HG03565 (cell line): ENCODE measurements around the gene ZNHIT1.

Experiments used
- ATAC-seq: cut with Tn5 transposase; IDR thresholded peaks from one replicate; pipeline ENCODE4 v1.9.1; 2021; ENCODE audit warnings: mild to moderate bottlenecking, moderate library complexity; ENCODE audit not compliant: unreplicated experiment

ZNHIT1 gene

GRCh38 chr7:101216860-101217387 is 1.0 kb upstream of the ZNHIT1 start:
- peak; percentile 6 for ATAC-seq

- no peak for ATAC-seq
Measured at GRCh38 chr7:101218236-101219125, 516 bp downstream of the ZNHIT1 start.

- no peak for ATAC-seq
Measured at GRCh38 chr7:101220295-101220694, 2.3 kb downstream of the ZNHIT1 start.

- ATAC-seq = no peak
Measured at GRCh38 chr7:101222275-101222830, 4.4 kb downstream of the ZNHIT1 start.

GRCh38 chr7:101223528-101223927 is 5.6 kb downstream of the ZNHIT1 start:
- ATAC-seq = no peak

GRCh38 chr7:101225650-101226049 is 7.7 kb downstream of the ZNHIT1 start:
- no peak for ATAC-seq

- no peak for ATAC-seq
Measured at GRCh38 chr7:101226721-101227120, 8.8 kb downstream of the ZNHIT1 start.

- ATAC-seq = no peak
Measured at GRCh38 chr7:101231644-101232043, 13.7 kb downstream of the ZNHIT1 start.

- no peak for ATAC-seq
Measured at GRCh38 chr7:101232141-101232850, 14.3 kb downstream of the ZNHIT1 start.

GRCh38 chr7:101233907-101234547 is 16.1 kb downstream of the ZNHIT1 start:
- ATAC-seq = no peak

- ATAC-seq = no peak
Measured at GRCh38 chr7:101234636-101235035, 16.7 kb downstream of the ZNHIT1 start.

- no peak for ATAC-seq
Measured at GRCh38 chr7:101235050-101235449, 17.1 kb downstream of the ZNHIT1 start.

- no peak for ATAC-seq
Measured at GRCh38 chr7:101235522-101235921, 17.6 kb downstream of the ZNHIT1 start.

- ATAC-seq = no peak
Measured at GRCh38 chr7:101236292-101236835, 18.4 kb downstream of the ZNHIT1 start.

GRCh38 chr7:101237206-101238067 is 19.5 kb downstream of the ZNHIT1 start, which contains the start of gene CLDN15:
Gene CLDN15 (minus strand): TSS chr7:101237802. CDS start chr7:101237581, 221 bp downstream.
- ATAC-seq = no peak

GRCh38 chr7:101238226-101239182 is 20.5 kb downstream of the ZNHIT1 start:
- no peak for ATAC-seq

GRCh38 chr7:101239191-101239950 is 21.4 kb downstream of the ZNHIT1 start:
- no peak for ATAC-seq

- no peak for ATAC-seq
Measured at GRCh38 chr7:101239951-101240220, 21.9 kb downstream of the ZNHIT1 start.
